Fibroblast of the aortic adventitia (primary cell): ENCODE results near the gene GOT1. TPM values are rescaled to one million over a fixed set of nuclear protein-coding genes. Genes with fewer than 3 reads are reported as not detected.

Experiments
- DNase-seq: peaks from one replicate; pipeline ENCODE4 v3.0.0-alpha.2; 2010; ENCODE audit warnings: low read depth
- H3K4me3 ChIP-seq: 2 replicates; pipeline ENCODE4 v1.5.1; 2011; ENCODE audit warnings: low read depth, mild to moderate bottlenecking, control low read depth, low read length, moderate library complexity
- CTCF ChIP-seq: IDR thresholded peaks from 2 replicates; pipeline ENCODE4 v1.5.1; 2011; ENCODE audit warnings: mild to moderate bottlenecking, low read length, control low read depth, inconsistent platforms; ENCODE audit not compliant: insufficient read depth
- total RNA-seq: library from RNA; depleted of rRNA; stranded (reverse); fragments of >200 nt; gene quantifications from 2 replicates; pipeline ENCODE4 v1.2.3, GENCODE V29; 2012; ENCODE audit warnings: low replicate concordance

The GOT1 gene
- total RNA-seq, 1 donor = 33.7 TPM

GRCh38 chr10:99422529-99423096 lies 7.8 kb downstream of the GOT1 start:
- no peak for DNase-seq
- H3K4me3 ChIP-seq = no peak overlapping the region
- TF ChIP-seq CTCF = no peak

- no peak overlapping the region for H3K4me3 ChIP-seq
- no peak for DNase-seq
- TF ChIP-seq CTCF = no peak
These were observed 9.1 kb downstream of the GOT1 start for GRCh38 chr10:99421233-99421739.

- no peak overlapping the region for H3K4me3 ChIP-seq
- no peak for DNase-seq
- no peak for TF ChIP-seq CTCF
These were observed 10.7 kb downstream of the GOT1 start for GRCh38 chr10:99419688-99420087.

- no peak overlapping the region for H3K4me3 ChIP-seq
- DNase-seq = no peak
- TF ChIP-seq CTCF = no peak
These were observed 11.4 kb downstream of the GOT1 start for GRCh38 chr10:99418910-99419624.

GRCh38 chr10:99412099-99412498 lies 18.3 kb downstream of the GOT1 start:
- no peak for TF ChIP-seq CTCF

GRCh38 chr10:99411546-99411945 lies 18.9 kb downstream of the GOT1 start:
- TF ChIP-seq CTCF = no peak
- no peak for DNase-seq
- no peak overlapping the region for H3K4me3 ChIP-seq

More at GRCh38 chr10:99412099-99412498, 18.3 kb downstream of the GOT1 start:
- no peak for DNase-seq
- no peak overlapping the region for H3K4me3 ChIP-seq
